ENCODE results near the gene NOTUM. TPM values are rescaled to one million over a fixed set of nuclear protein-coding genes. Genes with fewer than 3 reads are reported as not detected.

NOTUM gene
- total RNA-seq, 5 donors from 2014 or later (not counting 1 experiment from before 2014, with no cell fraction given) = 0.13 to 0.33 (median 0.29) TPM; not detected in 2

DNA sequence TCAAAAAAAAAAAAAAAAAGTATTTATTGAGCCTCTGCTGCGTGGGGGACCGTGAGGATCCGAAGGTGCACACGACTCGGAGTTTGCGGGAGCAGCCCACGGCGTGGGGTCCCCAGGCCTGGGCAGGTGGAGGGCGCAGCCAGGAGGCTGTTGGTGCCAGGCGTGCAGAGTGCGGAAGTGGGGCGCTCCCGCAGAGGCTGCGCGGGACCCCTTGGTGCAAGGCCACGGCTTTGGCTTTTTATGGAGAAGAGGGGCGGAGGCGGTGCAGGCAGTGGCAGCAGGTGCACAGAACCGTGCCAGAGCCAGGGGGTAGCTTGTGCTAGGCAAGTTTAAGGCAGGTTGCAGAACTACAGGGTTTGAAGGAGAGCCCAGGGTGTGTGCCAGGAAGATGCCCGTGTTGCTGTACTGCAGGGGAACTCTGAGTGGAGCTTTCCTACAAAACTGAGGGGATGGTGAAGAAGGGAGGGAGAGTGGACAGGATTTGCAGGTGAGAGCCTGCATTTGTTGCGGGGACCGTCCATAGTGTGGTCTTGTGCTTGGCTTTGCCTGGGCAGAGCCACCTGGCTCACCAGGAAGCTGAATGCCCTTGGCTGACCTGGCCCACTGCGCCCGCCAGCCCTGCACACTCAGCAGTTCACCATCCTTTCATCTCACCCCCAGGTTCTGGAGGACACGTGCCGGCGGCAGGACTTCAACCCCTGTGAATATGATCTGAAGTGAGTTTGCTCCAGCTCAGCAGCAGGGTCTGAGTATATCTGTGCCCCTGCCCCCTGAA is 17.7 kb upstream of the NOTUM start:
- Mint-ChIP-seq H3K36me3 (peaks cover 10% of the 10 kb centered on the region), H3K4me1 (peaks cover 36 to 48% (median 46%) of the 10 kb centered on the region in 3 donors), H3K9me3 (no peaks in the 10 kb centered on the region), H3K27ac (peak overlapping the region; percentile 22 to 55), H3K4me3 (peak overlapping the region; percentile 70 to 96 (median 75)), H3K27me3 (no peaks in the 10 kb centered on the region)
- ATAC-seq (replicated peaks in 1 of 4) (no peak), DNase-seq (no peak)
- ChIA-PET POLR2A (no interaction called here), CTCF (no interaction called here)
- WGBS (ENCODE audit: insufficient coverage) = 94% methylated on average over 20 of the region's 27 CpGs
- no peak overlapping the region for H3K27ac ChIP-seq (ENCODE audit: low read length)
- peaks cover 7 to 8% of the 10 kb centered on the region in 2 donors for H3K36me3 ChIP-seq (ENCODE audit: control insufficient read depth in 2 of 2, extremely low read depth in 1 of 2, insufficient read depth in 1 of 2, low read length in 1 of 2)
- no peaks in the 10 kb centered on the region for H3K9me3 ChIP-seq
- peaks cover 0 to 3% of the 10 kb centered on the region in 2 experiments for H3K27me3 ChIP-seq (replicated peaks in 1 of 2; ENCODE audit: control insufficient read depth in 2 of 2, extremely low read depth in 1 of 2, insufficient read depth in 2 of 2, low read length in 1 of 2)
- H3K4me1 ChIP-seq (ENCODE audit: control insufficient read depth in 1 of 2, extremely low read depth in 1 of 2, insufficient read depth in 2 of 2, low read length in 2 of 2) = peaks cover 19 to 45% of the 10 kb centered on the region in 2 experiments
- peak overlapping the region; percentile 15 to 79 for H3K4me3 ChIP-seq (ENCODE audit: control insufficient read depth in 1 of 2, extremely low read depth in 1 of 2, low read length in 1 of 2)

DNA sequence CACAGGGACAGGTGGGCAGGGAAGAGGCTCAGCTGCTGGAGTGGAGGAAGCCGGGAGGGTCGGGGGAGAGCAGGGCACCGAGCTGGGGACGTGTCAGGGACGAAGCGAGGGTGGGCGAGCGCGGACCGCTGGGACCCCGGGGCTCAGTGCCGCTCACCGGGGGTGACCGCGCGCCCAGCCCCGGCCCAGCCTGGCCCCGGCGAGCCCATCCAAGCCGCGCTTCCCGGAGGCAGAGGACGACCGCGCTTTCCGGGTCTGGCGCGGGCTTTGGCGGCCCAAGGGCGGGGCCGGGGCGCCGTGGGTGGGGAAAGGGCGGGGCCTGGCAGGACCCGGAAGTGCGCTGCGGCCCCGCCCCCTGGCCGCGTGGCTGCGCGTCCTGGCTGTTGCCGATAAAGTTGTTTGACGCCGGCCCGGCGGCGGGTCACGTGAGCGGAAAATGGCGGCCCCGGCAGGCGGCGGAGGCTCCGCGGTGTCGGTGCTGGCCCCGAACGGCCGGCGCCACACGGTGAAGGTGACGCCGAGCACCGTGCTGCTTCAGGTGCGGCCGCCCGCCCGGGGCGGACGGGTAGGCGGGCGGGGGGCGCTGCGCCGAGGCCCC is 16.3 kb upstream of the NOTUM start, which contains the start of gene ASPSCR1:
ASPSCR1 (plus strand) TSS at position 419 of the 598 bp plus-strand sequence; CDS start at position 437, 18 bp downstream.
- WGBS (ENCODE audit: insufficient coverage) = under 1% methylated on average over 76 of the region's 76 CpGs
- peaks cover 8% of the 10 kb centered on the region for H3K36me3 Mint-ChIP-seq
- H3K9me3 ChIP-seq = no peaks in the 10 kb centered on the region
- ATAC-seq (replicated peaks in 1 of 4) = peak; percentile 91 to 96 (median 94)
- H3K27me3 ChIP-seq (replicated peaks in 1 of 2; ENCODE audit: control insufficient read depth in 2 of 2, extremely low read depth in 1 of 2, insufficient read depth in 2 of 2, low read length in 1 of 2) = peaks cover 0 to 3% of the 10 kb centered on the region in 2 experiments
- peak within 1 kb of the TSS; percentile 72 to 79 for H3K4me3 ChIP-seq (ENCODE audit: control insufficient read depth in 1 of 2, extremely low read depth in 1 of 2, low read length in 1 of 2)
- peaks cover 31 to 42% (median 40%) of the 10 kb centered on the region in 3 donors for H3K4me1 Mint-ChIP-seq
- H3K9me3 Mint-ChIP-seq = no peaks in the 10 kb centered on the region
- POLR2A ChIA-PET = no interaction called here
- peak within 1 kb of the TSS; percentile 85 to 96 (median 94) for H3K4me3 Mint-ChIP-seq
- H3K36me3 ChIP-seq (ENCODE audit: control insufficient read depth in 2 of 2, extremely low read depth in 1 of 2, insufficient read depth in 1 of 2, low read length in 1 of 2) = peaks cover 5 to 7% of the 10 kb centered on the region in 2 donors
- CTCF ChIA-PET = no interaction called here
- peak; percentile 77 to 95 (median 86) for DNase-seq
- H3K27ac ChIP-seq (ENCODE audit: low read length) = peak within 1 kb of the TSS; percentile 38
- H3K4me1 ChIP-seq (ENCODE audit: control insufficient read depth in 1 of 2, extremely low read depth in 1 of 2, insufficient read depth in 2 of 2, low read length in 2 of 2) = peaks cover 19 to 43% of the 10 kb centered on the region in 2 experiments
- peak within 1 kb of the TSS; percentile 95 to 96 for H3K27ac Mint-ChIP-seq
- H3K27me3 Mint-ChIP-seq = no peaks in the 10 kb centered on the region

DNA sequence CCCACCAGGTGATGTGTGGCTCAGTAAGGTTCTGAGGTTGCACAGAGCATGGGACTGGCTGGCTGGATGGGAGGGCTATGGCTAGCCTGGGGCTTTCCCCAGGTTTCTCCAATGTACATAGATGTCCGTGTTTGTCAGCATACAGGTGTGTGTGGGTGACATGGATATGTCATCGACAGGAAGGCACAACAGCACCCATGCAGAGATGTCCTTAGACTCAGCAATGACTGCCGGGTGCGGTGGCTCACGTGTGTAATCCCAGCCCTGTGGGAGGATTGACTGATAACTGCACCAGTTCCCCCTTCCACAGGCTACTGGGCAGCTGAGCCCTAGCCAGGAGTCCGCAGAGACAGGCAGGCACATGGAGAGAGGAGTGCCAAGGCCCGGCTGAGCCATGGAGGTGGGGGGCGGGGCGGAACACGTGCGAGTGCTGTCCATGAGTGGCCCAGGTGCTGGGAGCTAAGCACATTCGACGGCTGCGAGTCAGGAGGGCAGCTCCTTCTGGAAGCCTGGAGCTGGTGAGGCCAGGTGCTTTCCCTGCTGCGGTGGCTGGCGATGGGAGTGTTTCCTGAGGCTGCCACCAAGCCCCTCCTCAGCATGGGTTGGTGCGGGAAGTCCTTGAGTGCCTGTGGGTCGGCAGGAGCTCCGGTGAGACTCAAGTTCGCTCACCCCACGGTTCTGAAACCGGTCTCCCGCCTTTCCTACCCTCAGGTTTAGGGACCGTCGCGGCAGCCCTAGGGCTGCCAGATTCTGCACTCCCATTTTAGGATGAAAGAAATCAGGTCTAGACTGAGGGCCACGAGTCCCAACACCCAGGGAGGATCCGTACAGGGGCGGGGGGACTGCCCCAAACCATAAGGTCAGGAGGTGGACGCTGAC is 15.6 kb upstream of the NOTUM start:
- H3K27me3 Mint-ChIP-seq = no peaks in the 10 kb centered on the region
- WGBS (ENCODE audit: insufficient coverage) = 19% methylated on average over 26 of the region's 30 CpGs
- peaks cover 29 to 41% (median 37%) of the 10 kb centered on the region in 3 donors for H3K4me1 Mint-ChIP-seq
- CTCF ChIA-PET = no interaction called here
- H3K4me1 ChIP-seq (ENCODE audit: control insufficient read depth in 1 of 2, extremely low read depth in 1 of 2, insufficient read depth in 2 of 2, low read length in 2 of 2) = peaks cover 19 to 43% of the 10 kb centered on the region in 2 experiments
- H3K27ac ChIP-seq (ENCODE audit: low read length) = peak overlapping the region; percentile 38
- no peaks in the 10 kb centered on the region for H3K9me3 Mint-ChIP-seq
- H3K27me3 ChIP-seq (replicated peaks in 1 of 2; ENCODE audit: control insufficient read depth in 2 of 2, extremely low read depth in 1 of 2, insufficient read depth in 2 of 2, low read length in 1 of 2) = peaks cover 0 to 3% of the 10 kb centered on the region in 2 experiments
- H3K4me3 Mint-ChIP-seq = peak overlapping the region; percentile 85 to 96 (median 94)
- peak overlapping the region; percentile 95 to 96 for H3K27ac Mint-ChIP-seq
- peak; percentile 1 to 22 (median 12) for ATAC-seq (replicated peaks in 1 of 4)
- H3K36me3 ChIP-seq (ENCODE audit: control insufficient read depth in 2 of 2, extremely low read depth in 1 of 2, insufficient read depth in 1 of 2, low read length in 1 of 2) = peaks cover 4 to 7% of the 10 kb centered on the region in 2 donors
- H3K9me3 ChIP-seq = no peaks in the 10 kb centered on the region
- H3K36me3 Mint-ChIP-seq = peaks cover 6% of the 10 kb centered on the region
- POLR2A ChIA-PET = interaction anchor here (0.5 to 0.6 kb wide), 2 partner anchors 109 to 161 kb away, joined by 3 read pairs; no protein-coding TSS in a partner anchor
- DNase-seq = peak in 3 of 35 experiments; percentile 6 to 51 (median 23)
- H3K4me3 ChIP-seq (ENCODE audit: control insufficient read depth in 1 of 2, extremely low read depth in 1 of 2, low read length in 1 of 2) = peak overlapping the region; percentile 68 to 79

DNA sequence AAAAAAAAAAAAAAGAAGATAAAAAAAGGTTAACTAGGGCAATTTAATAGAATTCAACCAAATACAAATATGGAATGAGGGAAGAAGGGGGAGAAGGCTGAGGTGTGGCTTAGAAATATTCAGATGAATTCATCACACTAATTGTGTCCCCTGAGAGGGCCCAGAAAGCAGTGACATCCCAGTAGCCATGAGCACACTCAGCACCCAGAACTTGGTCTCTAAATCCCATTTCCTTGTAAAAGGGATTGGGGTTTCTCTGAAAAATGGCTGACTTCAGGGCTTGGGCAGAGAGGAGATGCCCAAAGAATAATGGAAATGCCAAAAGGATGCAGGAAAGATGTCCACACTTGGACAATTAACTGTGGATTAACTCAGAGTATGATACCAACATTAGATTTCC is 12.4 kb upstream of the NOTUM start:
- DNase-seq (no peak), ATAC-seq (replicated peaks in 1 of 4) (no peak)
- Histone ChIP-seq H3K27ac (ENCODE audit: low read length) (no peak overlapping the region), H3K4me3 (ENCODE audit: control insufficient read depth in 1 of 2, extremely low read depth in 1 of 2, low read length in 1 of 2) (no peak overlapping the region), H3K4me1 (ENCODE audit: control insufficient read depth in 1 of 2, extremely low read depth in 1 of 2, insufficient read depth in 2 of 2, low read length in 2 of 2) (peaks cover 13 to 28% of the 10 kb centered on the region in 2 experiments), H3K36me3 (ENCODE audit: control insufficient read depth in 2 of 2, extremely low read depth in 1 of 2, insufficient read depth in 1 of 2, low read length in 1 of 2) (no peaks in the 10 kb centered on the region), H3K9me3 (no peaks in the 10 kb centered on the region), H3K27me3 (replicated peaks in 1 of 2; ENCODE audit: control insufficient read depth in 2 of 2, extremely low read depth in 1 of 2, insufficient read depth in 2 of 2, low read length in 1 of 2) (peaks cover 0 to 5% of the 10 kb centered on the region in 2 experiments)
- Mint-ChIP-seq H3K9me3 (no peaks in the 10 kb centered on the region), H3K36me3 (no peaks in the 10 kb centered on the region), H3K27me3 (no peaks in the 10 kb centered on the region), H3K4me1 (peaks cover 21 to 25% (median 25%) of the 10 kb centered on the region in 3 donors), H3K4me3 (no peak overlapping the region), H3K27ac (no peak overlapping the region)
- CTCF ChIA-PET = interaction anchor here in 1 of 2 donors (0.6 kb wide), 1 partner anchor 9 kb away, joined by 4 read pairs; no protein-coding TSS in a partner anchor
- POLR2A ChIA-PET = no interaction called here

DNA sequence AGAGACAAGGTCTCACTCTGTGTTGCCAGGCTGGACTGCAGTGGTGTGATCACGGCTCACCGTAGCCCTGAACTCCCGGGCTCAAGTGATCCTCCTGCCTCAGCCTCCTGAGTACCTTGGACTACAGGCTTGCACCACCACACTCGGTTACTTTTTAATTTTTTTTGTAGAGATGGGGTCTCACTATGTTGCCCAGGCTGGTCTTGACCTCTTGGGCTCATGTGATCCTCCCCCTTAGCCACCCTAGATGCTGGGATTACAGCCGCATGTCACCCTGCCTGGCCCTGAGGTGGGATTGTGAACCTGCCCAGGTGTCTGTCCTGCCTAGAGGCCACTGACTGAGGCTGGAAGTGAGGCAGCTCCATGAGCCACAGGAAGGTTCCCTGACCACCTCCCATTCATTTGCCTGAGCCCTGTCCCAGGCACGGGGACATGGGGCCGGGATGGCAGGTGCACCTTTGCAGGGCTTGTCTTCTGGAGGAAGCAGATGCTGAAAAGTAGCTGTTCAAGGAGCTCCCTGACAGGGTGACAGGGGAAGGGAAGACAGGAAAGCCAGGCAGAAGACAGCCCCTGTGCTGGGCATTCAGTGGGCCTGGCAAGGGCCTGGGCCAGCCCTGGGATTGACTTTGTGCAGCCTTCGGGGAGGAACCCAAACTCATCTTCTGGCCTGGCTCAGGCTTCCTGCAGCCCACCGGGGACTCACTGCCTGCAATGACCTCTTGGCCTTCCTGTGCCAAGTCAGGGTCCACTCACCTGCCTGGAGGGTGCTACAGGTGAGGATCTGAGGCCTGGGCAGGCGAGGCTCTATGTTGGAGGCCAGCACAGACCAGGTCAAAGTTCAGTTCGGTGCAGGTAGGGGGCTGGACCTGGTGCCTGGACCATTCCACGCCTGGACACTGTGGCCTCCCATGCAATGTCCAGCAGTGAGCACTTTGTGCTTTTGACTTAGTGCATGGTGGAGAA is 8.1 kb upstream of the NOTUM start:
- no peaks in the 10 kb centered on the region for H3K36me3 ChIP-seq (ENCODE audit: control insufficient read depth in 2 of 2, extremely low read depth in 1 of 2, insufficient read depth in 1 of 2, low read length in 1 of 2)
- H3K4me1 Mint-ChIP-seq = peaks cover 18 to 26% (median 24%) of the 10 kb centered on the region in 3 donors
- H3K36me3 Mint-ChIP-seq = no peaks in the 10 kb centered on the region
- peaks cover 0 to 4% of the 10 kb centered on the region in 2 donors for H3K27me3 Mint-ChIP-seq
- H3K9me3 Mint-ChIP-seq = no peaks in the 10 kb centered on the region
- peak overlapping the region; percentile 31 to 80 for H3K27ac Mint-ChIP-seq
- H3K27me3 ChIP-seq (replicated peaks in 1 of 2; ENCODE audit: control insufficient read depth in 2 of 2, extremely low read depth in 1 of 2, insufficient read depth in 2 of 2, low read length in 1 of 2) = peaks cover 0 to 14% of the 10 kb centered on the region in 2 experiments
- ChIA-PET CTCF (no interaction called here), POLR2A (no interaction called here)
- ATAC-seq (replicated peaks in 1 of 4) (no peak), DNase-seq (no peak)
- H3K4me3 ChIP-seq (ENCODE audit: control insufficient read depth in 1 of 2, extremely low read depth in 1 of 2, low read length in 1 of 2) = no peak overlapping the region
- H3K4me1 ChIP-seq (ENCODE audit: control insufficient read depth in 1 of 2, extremely low read depth in 1 of 2, insufficient read depth in 2 of 2, low read length in 2 of 2) = peaks cover 12 to 35% of the 10 kb centered on the region in 2 experiments
- H3K4me3 Mint-ChIP-seq = peak overlapping the region in 1 of 3 donors; percentile 71
- no peak overlapping the region for H3K27ac ChIP-seq (ENCODE audit: low read length)
- H3K9me3 ChIP-seq = no peaks in the 10 kb centered on the region
- WGBS (ENCODE audit: insufficient coverage) = 86% methylated on average over 7 of the region's 12 CpGs
